SKM-1 (cell line): ENCODE measurements around the gene APBB2.

ENCODE experiments used
- DNase-seq: peaks from one replicate; lab custom pipeline; 2025; ENCODE audit not compliant: unreplicated experiment; lab: John Stamatoyannopoulos, UW

Gene APBB2

GRCh38 chr4:41196633-41197332 is 17.6 kb downstream of the APBB2 start:
- DNase-seq = no peak

- DNase-seq = no peak
Observed at GRCh38 chr4:41192136-41192535, 22.2 kb downstream of the APBB2 start.

- DNase-seq = no peak
Observed at GRCh38 chr4:41189666-41190065, 24.7 kb downstream of the APBB2 start.

- DNase-seq = no peak
Observed at GRCh38 chr4:41189076-41189475, 25.3 kb downstream of the APBB2 start.

GRCh38 chr4:41185614-41186592 is 28.4 kb downstream of the APBB2 start:
- no peak for DNase-seq

- no peak for DNase-seq
Observed at GRCh38 chr4:41184009-41184408, 30.3 kb downstream of the APBB2 start.

GRCh38 chr4:41183021-41183553 is 31.3 kb downstream of the APBB2 start:
- DNase-seq = no peak

GRCh38 chr4:41181037-41181436 is 33.3 kb downstream of the APBB2 start:
- no peak for DNase-seq

- DNase-seq = no peak
Observed at GRCh38 chr4:41179498-41180195, 34.7 kb downstream of the APBB2 start.

GRCh38 chr4:41178372-41179370 is 35.7 kb downstream of the APBB2 start:
- no peak for DNase-seq

GRCh38 chr4:41177016-41177415 is 37.3 kb downstream of the APBB2 start:
- no peak for DNase-seq

- no peak for DNase-seq
Observed at GRCh38 chr4:41176340-41176739, 38.0 kb downstream of the APBB2 start.

GRCh38 chr4:41175794-41176193 is 38.5 kb downstream of the APBB2 start:
- no peak for DNase-seq

- DNase-seq = no peak
Observed at GRCh38 chr4:41174444-41174843, 39.9 kb downstream of the APBB2 start.

GRCh38 chr4:41172786-41173185 is 41.6 kb downstream of the APBB2 start:
- DNase-seq = no peak

GRCh38 chr4:41169256-41169800 is 45.0 kb downstream of the APBB2 start:
- DNase-seq = no peak

- no peak for DNase-seq
Observed at GRCh38 chr4:41167191-41167590, 47.2 kb downstream of the APBB2 start.

- DNase-seq = no peak
Observed at GRCh38 chr4:41164405-41164804, 49.9 kb downstream of the APBB2 start.

- no peak for DNase-seq
Observed at GRCh38 chr4:41161355-41161754, 53.0 kb downstream of the APBB2 start.

- DNase-seq = no peak
Observed at GRCh38 chr4:41160856-41161255, 53.5 kb downstream of the APBB2 start.
